B cell (primary cell): ENCODE results near the gene SLC52A3. TPM values are rescaled to one million over a fixed set of nuclear protein-coding genes. Genes with fewer than 3 reads are reported as not detected.

Source experiments
- ATAC-seq: fragments of 200-7000 bp; cut with Tn5 transposase; one replicate; pipeline ENCODE4 v1.10.0; 2021; ENCODE audit warnings: low read depth, mild to moderate bottlenecking, moderate number of reproducible peaks, moderate library complexity
- CTCF ChIA-PET: fragments of 350-600 bp; sonication (Branson Sonifier 250); formaldehyde crosslinking; loops from one replicate; lab custom pipeline; 2021; ENCODE audit warnings: antibody characterized with exemption, inconsistent platforms; lab: Charles Lee
- POLR2A ChIA-PET: fragments of 350-600 bp; sonication (Branson Sonifier 250); formaldehyde crosslinking; loops from one replicate; lab custom pipeline; 2021; ENCODE audit warnings: antibody characterized with exemption; lab: Charles Lee
- DNase-seq: peaks from one replicate; pipeline ENCODE4 v3.0.0; 2013
- H2AFZ ChIP-seq: 2 replicates; pipeline ENCODE4 v1.6.1; 2012; ENCODE audit warnings: mild to moderate bottlenecking, low read depth, low read length; ENCODE audit not compliant: insufficient read depth, poor library complexity, severe bottlenecking
- H3K27ac ChIP-seq, 2 donors: 1 replicate in 1 of 2; 2 replicates in 1 of 2; pipeline ENCODE4 v1.5.1; 2012 to 2013; ENCODE audit warnings: low read length in 2 of 2, mild to moderate bottlenecking in 2 of 2, moderate library complexity in 1 of 2
- H3K27me3 ChIP-seq, 4 experiments: fragments of 200-600 bp in 1 of 4; sonication (generic) in 1 of 4; replicated peaks in 1 of 4; 1 replicate in 2 of 4; 2 replicates in 2 of 4; pipeline versions ENCODE4 v1.6.1 to v1.7.0; 2013 to 2016; ENCODE audit warnings: low read length in 3 of 4, mild to moderate bottlenecking in 2 of 4, mixed read lengths in 1 of 4, moderate library complexity in 1 of 4; ENCODE audit not compliant: insufficient read depth in 4 of 4, control insufficient read depth in 3 of 4; ENCODE audit errors: control extremely low read depth in 1 of 4
- H3K36me3 ChIP-seq, 2 experiments: replicated peaks in 1 of 2; 1 replicate in 1 of 2; 2 replicates in 1 of 2; pipeline versions ENCODE4 v1.6.1 to v1.7.1; 2013; ENCODE audit warnings: low read length in 1 of 2; ENCODE audit not compliant: insufficient read depth in 2 of 2, control insufficient read depth in 1 of 2; ENCODE audit errors: control extremely low read depth in 1 of 2, extremely low read depth in 1 of 2
- H3K4me1 ChIP-seq, 2 donors: fragments of 200-600 bp in 1 of 2; sonication (generic) in 1 of 2; 1 replicate in 1 of 2; 2 replicates in 1 of 2; pipeline versions ENCODE4 v1.5.1 to v1.6.1; 2013 to 2017; ENCODE audit warnings: low read length in 2 of 2; ENCODE audit not compliant: control insufficient read depth in 2 of 2, insufficient read depth in 2 of 2
- H3K4me2 ChIP-seq: replicated peaks from 2 replicates; pipeline ENCODE3; 2012; ENCODE audit warnings: mild to moderate bottlenecking, low read depth, low read length; ENCODE audit not compliant: poor library complexity, severe bottlenecking
- H3K4me3 ChIP-seq, 5 experiments: fragments of 200-600 bp in 1 of 5; sonication (generic) in 1 of 5; 1 replicate in 3 of 5; 2 replicates in 2 of 5; pipeline versions ENCODE4 v1.5.1 to v1.7.0; 2011 to 2016; ENCODE audit warnings: low read length in 4 of 5, mild to moderate bottlenecking in 4 of 5, low read depth in 2 of 5, control low read depth in 1 of 5, moderate library complexity in 1 of 5; ENCODE audit not compliant: insufficient read depth in 1 of 5; ENCODE audit errors: control extremely low read depth in 1 of 5, extremely low read depth in 1 of 5
- H3K79me2 ChIP-seq: fragments of 200-600 bp; sonication (generic); one replicate; pipeline ENCODE4 v1.6.0; 2016; ENCODE audit warnings: low read length; ENCODE audit not compliant: control insufficient read depth, insufficient read depth
- H3K9ac ChIP-seq: fragments of 200-600 bp; sonication (generic); 2 replicates; pipeline ENCODE4 v1.6.1; 2017; ENCODE audit warnings: mild to moderate bottlenecking, low read length, moderate library complexity
- H3K9me3 ChIP-seq, 3 donors: one replicate each; pipeline versions ENCODE4 v1.6.1 to v1.7.1; 2013; ENCODE audit warnings: low read length in 2 of 3; ENCODE audit not compliant: control insufficient read depth in 2 of 3, insufficient read depth in 1 of 3; ENCODE audit errors: control extremely low read depth in 1 of 3
- H4K20me1 ChIP-seq: 2 replicates; pipeline ENCODE4 v1.6.0; 2012; ENCODE audit warnings: mild to moderate bottlenecking, low read length; ENCODE audit not compliant: insufficient read depth, control insufficient read depth, poor library complexity, severe bottlenecking
- H3K27ac Mint-ChIP-seq: one replicate; pipeline ENCODE4 v1.8.0; 2021; ENCODE audit warnings: mixed read lengths
- H3K27me3 Mint-ChIP-seq: one replicate; pipeline ENCODE4 v1.8.0; 2021; ENCODE audit warnings: mixed read lengths
- H3K4me1 Mint-ChIP-seq: one replicate; pipeline ENCODE4 v1.8.0; 2021; ENCODE audit warnings: mixed read lengths
- H3K4me3 Mint-ChIP-seq: one replicate; pipeline ENCODE4 v1.8.0; 2021; ENCODE audit warnings: mixed read lengths
- H3K9me3 Mint-ChIP-seq: one replicate; pipeline ENCODE4 v1.8.0; 2022; ENCODE audit warnings: mixed read lengths; ENCODE audit not compliant: insufficient read depth
- EZH2 ChIP-seq: IDR thresholded peaks from 2 replicates; pipeline ENCODE4 v1.6.1; 2012; ENCODE audit warnings: borderline replicate concordance, low read depth, mild to moderate bottlenecking, moderate library complexity, low read length; ENCODE audit not compliant: insufficient read depth, poor library complexity, severe bottlenecking
- WGBS: methylation state at CpG from one replicate; pipeline ENCODE4 v1.1.5; 2013; ENCODE audit warnings: missing lambda C conversion rate; ENCODE audit not compliant: insufficient coverage; 5-methylcytosine and 5-hydroxymethylcytosine counted together
- intact Hi-C: fragments of 100-400 bp; cut with micrococcal nuclease; formaldehyde crosslinking; loops from one replicate; pipeline ENCODE4 v1.10.0; 2022
- polyA plus RNA-seq: library from polyadenylated mRNA; depleted of rRNA; stranded (reverse); fragments of >200 nt; gene quantifications from 2 replicates; pipeline ENCODE4 v1.2.3, GENCODE V29; 2012
- total RNA-seq, 2 donors: library from RNA; stranded (reverse); fragments of 120-200 nt in 1 of 2; gene quantifications; 1 replicate in 1 of 2; 2 replicates in 1 of 2; pipeline versions ENCODE4 v1.2.3 to v1.2.4, GENCODE V29; 2013 to 2022
- TF ChIP-seq, protein P1 (sequence below): fragments of 200-600 bp; IDR thresholded peaks from one replicate; pipeline ENCODE4 v1.8.0; 2022; ENCODE audit warnings: antibody characterized with exemption, mild to moderate bottlenecking

Gene SLC52A3
- total and polyA plus RNA-seq, 2 donors (not counting 1 experiment from before 2014, with no cell fraction given) = not detected

DNA sequence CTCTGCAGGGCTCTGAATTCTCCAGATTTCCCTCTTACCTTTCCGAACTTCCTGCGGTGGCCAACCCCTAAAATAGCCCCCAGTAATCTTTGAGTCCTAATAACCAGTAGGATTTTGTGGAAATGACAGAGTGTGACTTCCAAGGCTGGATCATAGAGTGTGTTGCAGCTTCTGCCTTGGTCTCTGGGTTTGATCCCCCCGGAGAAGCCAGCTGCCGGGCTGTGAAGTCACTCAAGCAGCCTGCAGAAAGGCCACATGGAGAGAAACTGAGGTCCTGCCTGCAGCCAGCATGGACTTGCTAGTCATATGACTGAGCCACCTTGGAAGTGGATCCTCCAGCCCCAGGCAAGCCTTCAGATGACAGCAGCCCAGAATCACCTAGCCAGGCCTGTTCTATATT is 46.4 kb downstream of the SLC52A3 start:
- Histone ChIP-seq H3K27me3 (peaks cover 0 to 19% (median 4%) of the 10 kb centered on the region in 4 experiments), H3K9ac (no peak overlapping the region), H3K4me2 (no peak overlapping the region), H3K36me3 (no peaks in the 10 kb centered on the region), H3K9me3 (peaks cover 0 to 4% (median 0%) of the 10 kb centered on the region in 3 donors), H3K4me3 (no peak overlapping the region), H3K79me2 (no peaks in the 10 kb centered on the region), H2AFZ (no peak overlapping the region), H3K27ac (no peak overlapping the region), H4K20me1 (no peaks in the 10 kb centered on the region), H3K4me1 (no peaks in the 10 kb centered on the region)
- ATAC-seq (no peak), DNase-seq (no peak)
- no peak overlapping the region for H3K4me3 Mint-ChIP-seq
- CTCF ChIA-PET = no interaction called here
- no peaks in the 10 kb centered on the region for H3K9me3 Mint-ChIP-seq
- no peak overlapping the region for H3K27ac Mint-ChIP-seq
- intact Hi-C loops = no loop called here
- TF ChIP-seq EZH2 = no peak
- TF ChIP-seq, protein P1, sequence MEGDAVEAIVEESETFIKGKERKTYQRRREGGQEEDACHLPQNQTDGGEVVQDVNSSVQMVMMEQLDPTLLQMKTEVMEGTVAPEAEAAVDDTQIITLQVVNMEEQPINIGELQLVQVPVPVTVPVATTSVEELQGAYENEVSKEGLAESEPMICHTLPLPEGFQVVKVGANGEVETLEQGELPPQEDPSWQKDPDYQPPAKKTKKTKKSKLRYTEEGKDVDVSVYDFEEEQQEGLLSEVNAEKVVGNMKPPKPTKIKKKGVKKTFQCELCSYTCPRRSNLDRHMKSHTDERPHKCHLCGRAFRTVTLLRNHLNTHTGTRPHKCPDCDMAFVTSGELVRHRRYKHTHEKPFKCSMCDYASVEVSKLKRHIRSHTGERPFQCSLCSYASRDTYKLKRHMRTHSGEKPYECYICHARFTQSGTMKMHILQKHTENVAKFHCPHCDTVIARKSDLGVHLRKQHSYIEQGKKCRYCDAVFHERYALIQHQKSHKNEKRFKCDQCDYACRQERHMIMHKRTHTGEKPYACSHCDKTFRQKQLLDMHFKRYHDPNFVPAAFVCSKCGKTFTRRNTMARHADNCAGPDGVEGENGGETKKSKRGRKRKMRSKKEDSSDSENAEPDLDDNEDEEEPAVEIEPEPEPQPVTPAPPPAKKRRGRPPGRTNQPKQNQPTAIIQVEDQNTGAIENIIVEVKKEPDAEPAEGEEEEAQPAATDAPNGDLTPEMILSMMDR = no peak
- peaks cover 58% of the 10 kb centered on the region for H3K27me3 Mint-ChIP-seq
- H3K4me1 Mint-ChIP-seq = no peaks in the 10 kb centered on the region
- POLR2A ChIA-PET = no interaction called here
- 100% methylated on average over 2 of the region's 4 CpGs for WGBS

DNA sequence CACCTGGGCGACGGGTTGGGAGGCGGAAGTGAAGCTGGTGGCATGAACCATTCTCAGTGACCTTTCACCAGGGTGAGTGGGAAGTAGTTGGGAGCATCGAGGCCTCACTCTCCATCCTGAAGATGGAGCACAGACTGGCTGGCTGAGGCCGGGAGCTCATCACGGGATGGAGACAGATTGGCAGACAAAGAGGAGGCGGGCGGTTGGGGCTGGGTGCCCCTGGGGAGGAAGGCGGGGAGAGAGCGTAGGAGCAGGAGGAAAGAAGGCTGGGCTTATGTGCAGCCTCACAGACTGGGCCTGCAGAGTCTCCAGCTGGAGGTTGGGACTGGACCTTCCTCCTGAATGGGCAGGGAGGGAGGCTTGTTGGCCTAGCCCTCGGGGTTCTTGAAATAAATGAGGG is 48.5 kb downstream of the SLC52A3 start:
- ChIA-PET CTCF (no interaction called here), POLR2A (no interaction called here)
- H3K79me2 ChIP-seq = no peaks in the 10 kb centered on the region
- 82% methylated on average over 9 of the region's 11 CpGs for WGBS
- Mint-ChIP-seq H3K9me3 (no peaks in the 10 kb centered on the region), H3K4me1 (no peaks in the 10 kb centered on the region), H3K27ac (no peak overlapping the region), H3K27me3 (peaks cover 49% of the 10 kb centered on the region), H3K4me3 (no peak overlapping the region)
- H3K4me1 ChIP-seq = no peaks in the 10 kb centered on the region
- H3K27me3 ChIP-seq = peaks cover 0 to 12% (median under 1%) of the 10 kb centered on the region in 4 experiments
- no peaks in the 10 kb centered on the region for H3K36me3 ChIP-seq
- H3K9ac ChIP-seq = no peak overlapping the region
- H3K27ac ChIP-seq = no peak overlapping the region
- H3K9me3 ChIP-seq = peaks cover 0 to 4% (median 0%) of the 10 kb centered on the region in 3 donors
- no peak for TF ChIP-seq EZH2
- TF ChIP-seq, protein P1 = no peak
- ATAC-seq = no peak
- no peak overlapping the region for H3K4me3 ChIP-seq
- no peaks in the 10 kb centered on the region for H4K20me1 ChIP-seq
- no peak overlapping the region for H3K4me2 ChIP-seq
- H2AFZ ChIP-seq = no peak overlapping the region
- intact Hi-C loops = no loop called here
- DNase-seq = no peak
